Fibroblast of peridontal ligament (primary cell): ENCODE results near the gene CCDC3.
"Not testable (repeated sequence)": the region's sequence is repeated elsewhere in the genome, so short reads cannot be mapped to it uniquely, and the experiment has no call there.

Experiments
- DNase-seq: peaks from one replicate; pipeline ENCODE4 v3.0.0-alpha.2; 2010; ENCODE audit errors: extremely low read depth

CCDC3 gene

GRCh38 chr10:13000431-13000830, 1.1 kb downstream of the CCDC3 start:
- no peak for DNase-seq

GRCh38 chr10:12999849-13000248, 1.7 kb downstream of the CCDC3 start:
- DNase-seq = no peak

GRCh38 chr10:12995425-12995861, 6.1 kb downstream of the CCDC3 start:
- DNase-seq = no peak

GRCh38 chr10:12993595-12993994, 7.9 kb downstream of the CCDC3 start:
- no peak for DNase-seq

- DNase-seq = no peak
Observed at GRCh38 chr10:12985347-12985746, 16.2 kb downstream of the CCDC3 start.

GRCh38 chr10:12984165-12984747, 17.3 kb downstream of the CCDC3 start:
- DNase-seq = no peak

GRCh38 chr10:12983568-12983967, 17.9 kb downstream of the CCDC3 start:
- DNase-seq = not testable (repeated sequence)

- peak; percentile 67 for DNase-seq
Observed at GRCh38 chr10:12981570-12981969, 19.9 kb downstream of the CCDC3 start.

GRCh38 chr10:12980713-12981306, 20.7 kb downstream of the CCDC3 start:
- no peak for DNase-seq

- DNase-seq = no peak
Observed at GRCh38 chr10:12980102-12980661, 21.3 kb downstream of the CCDC3 start.

- DNase-seq = no peak
Observed at GRCh38 chr10:12978891-12979290, 22.6 kb downstream of the CCDC3 start.

- DNase-seq = no peak
Observed at GRCh38 chr10:12975906-12976305, 25.6 kb downstream of the CCDC3 start.

GRCh38 chr10:12975266-12975665, 26.2 kb downstream of the CCDC3 start:
- DNase-seq = no peak

- no peak for DNase-seq
Observed at GRCh38 chr10:12974491-12975199, 26.9 kb downstream of the CCDC3 start.

- no peak for DNase-seq
Observed at GRCh38 chr10:12974078-12974477, 27.4 kb downstream of the CCDC3 start.

- no peak for DNase-seq
Observed at GRCh38 chr10:12973149-12973718, 28.3 kb downstream of the CCDC3 start.

- DNase-seq = no peak
Observed at GRCh38 chr10:12972146-12972545, 29.4 kb downstream of the CCDC3 start.

- no peak for DNase-seq
Observed at GRCh38 chr10:12971001-12971788, 30.3 kb downstream of the CCDC3 start.

GRCh38 chr10:12969951-12970350, 31.6 kb downstream of the CCDC3 start:
- DNase-seq = no peak

GRCh38 chr10:12966067-12966466, 35.4 kb downstream of the CCDC3 start:
- no peak for DNase-seq

GRCh38 chr10:12965571-12965970, 35.9 kb downstream of the CCDC3 start:
- DNase-seq = peak; percentile 21

- no peak for DNase-seq
Observed at GRCh38 chr10:12962556-12962955, 39.0 kb downstream of the CCDC3 start.
